Adrenal gland (tissue), 12 donors: Measurements from ENCODE around the gene MAS1. TPM values are rescaled to one million over a fixed set of nuclear protein-coding genes. Genes with fewer than 3 reads are reported as not detected.

Source experiments
- DNase-seq, 7 donors: peaks; one replicate each; pipeline ENCODE4 v3.0.0-alpha.2; 2019 to 2020
- H3K27ac ChIP-seq, 5 donors: fragments of 200-600 bp; sonication (generic) in 4 of 5; 1 replicate in 3 of 5; 2 replicates in 2 of 5; pipeline versions ENCODE4 v1.5.1 to v1.8.0; 2016 to 2020; ENCODE audit warnings: mild to moderate bottlenecking in 1 of 5
- H3K27me3 ChIP-seq: fragments of 200-600 bp; 2 replicates; pipeline ENCODE4 v1.8.0; 2021
- H3K36me3 ChIP-seq, 2 donors: fragments of 200-600 bp; replicated peaks in 1 of 2; 1 replicate in 1 of 2; 2 replicates in 1 of 2; pipeline versions ENCODE4 v1.5.1 to v1.8.0; 2018 to 2022
- H3K4me1 ChIP-seq, 2 donors: fragments of 200-600 bp; replicated peaks in 1 of 2; 1 replicate in 1 of 2; 2 replicates in 1 of 2; pipeline versions ENCODE4 v1.5.1 to v1.8.0; 2018 to 2021
- H3K4me3 ChIP-seq, 4 donors: fragments of 200-600 bp; sonication (generic) in 3 of 4; one replicate each; pipeline ENCODE4 v1.5.1; 2016 to 2018
- H3K9me3 ChIP-seq, 3 donors: fragments of 200-600 bp; sonication (generic) in 1 of 3; replicated peaks in 1 of 3; 1 replicate in 2 of 3; 2 replicates in 1 of 3; pipeline versions ENCODE4 v1.5.1 to v1.8.0; 2016 to 2021
- CTCF ChIP-seq, 6 experiments: fragments of 450-650 bp in 4 of 6; fragments of 200-600 bp in 2 of 6; sonication (generic) in 1 of 6; IDR thresholded peaks; 1 replicate in 5 of 6; 2 replicates in 1 of 6; pipeline versions ENCODE4 v1.5.1 to v1.8.0; 2016 to 2021; ENCODE audit warnings: antibody characterized with exemption in 6 of 6, mild to moderate bottlenecking in 2 of 6, moderate library complexity in 1 of 6
- POLR2A ChIP-seq, 2 donors: fragments of 450-650 bp; IDR thresholded peaks; one replicate each; pipeline ENCODE4 v1.6.1; 2017; ENCODE audit warnings: antibody characterized with exemption in 2 of 2, mild to moderate bottlenecking in 2 of 2, moderate library complexity in 1 of 2
- WGBS, 4 donors: extraction: QIAGEN DNeasy Blood & Tissue Kit in 2 of 4; methylation state at CpG; one replicate each; pipeline versions ENCODE4 v1.1.5 to v1.1.7; 2013 to 2017; 5-methylcytosine and 5-hydroxymethylcytosine counted together
- intact Hi-C, 2 donors: fragments of 100-400 bp; cut with DNase I; formaldehyde crosslinking; loops; one replicate each; pipeline versions ENCODE4 v1.14.1 to v1.15.0; 2022 to 2023
- polyA plus RNA-seq, 3 donors: library from polyadenylated mRNA; stranded (reverse); fragments of 200-250 nt in 2 of 3; fragments of 350-450 nt in 1 of 3; fragmentation: Illumina TruSeq in 1 of 3; extraction: RNeasy Lipid Tissue Mini Kit (QIAGEN cat#74804) in 1 of 3; gene quantifications; one replicate each; pipeline ENCODE4 v1.2.3, GENCODE V29; 2013 to 2014
- total RNA-seq, 9 donors: library from RNA; depleted of rRNA in 4 of 9; stranded (reverse); fragments of >200 nt in 4 of 9; fragments of 120-200 nt in 1 of 9; fragmentation: NEBNext Ultra II Directional in 1 of 9; extraction: Animal tissue kit (Norgen Biotek cat#: 25700) in 1 of 9; gene quantifications; one replicate each; pipeline versions ENCODE4 v1.1.0 to v1.2.4, GENCODE V29; 2013 to 2023
- donor health status: healthy with polysubstance abuse.
- donor health status: Bipolar disorder and iron deficiency.
- donor health status: DM: yes; HTN: yes; CAD: no.
- donor health status: DM: no; HTN: no; CAD: no.
- donor health status: DM: no; HTN: no; CAD: no.
- donor health status: DM: yes; HTN: yes; CAD: no.

Gene MAS1
- total and polyA plus RNA-seq, 12 donors: under 0.01 TPM; not detected in 10

- intact Hi-C loops: no loop called here
- no peak for DNase-seq
- no peaks in the 10 kb centered on the region for H3K4me1 ChIP-seq
- H3K4me3 ChIP-seq: no peak overlapping the region
- 81 to 100% (median 88%) methylated on average over 3 of the region's 3 CpGs for WGBS, 4 donors
- H3K27me3 ChIP-seq: no peaks in the 10 kb centered on the region
- no peaks in the 10 kb centered on the region for H3K9me3 ChIP-seq
- TF ChIP-seq CTCF (IDR thresholded peaks at IDR 0.05) (no peak), POLR2A (IDR thresholded peaks at IDR 0.05) (no peak)
- H3K36me3 ChIP-seq: no peaks in the 10 kb centered on the region
- H3K27ac ChIP-seq: no peak overlapping the region
These were observed 23.8 kb downstream of the MAS1 start for GRCh38 chr6:159914565-159914923.

- intact Hi-C loops: no loop called here
- DNase-seq: no peak
- Histone ChIP-seq H3K27me3 (no peaks in the 10 kb centered on the region), H3K36me3 (no peaks in the 10 kb centered on the region), H3K4me1 (no peaks in the 10 kb centered on the region), H3K9me3 (no peaks in the 10 kb centered on the region), H3K4me3 (no peak overlapping the region), H3K27ac (no peak overlapping the region)
- TF ChIP-seq CTCF (IDR thresholded peaks at IDR 0.05) (no peak), POLR2A (IDR thresholded peaks at IDR 0.05) (no peak)
- 67 to 72% (median 70%) methylated on average over 2 of the region's 2 CpGs for WGBS, 4 donors
These were observed 24.6 kb downstream of the MAS1 start for GRCh38 chr6:159915397-159915796.

DNA sequence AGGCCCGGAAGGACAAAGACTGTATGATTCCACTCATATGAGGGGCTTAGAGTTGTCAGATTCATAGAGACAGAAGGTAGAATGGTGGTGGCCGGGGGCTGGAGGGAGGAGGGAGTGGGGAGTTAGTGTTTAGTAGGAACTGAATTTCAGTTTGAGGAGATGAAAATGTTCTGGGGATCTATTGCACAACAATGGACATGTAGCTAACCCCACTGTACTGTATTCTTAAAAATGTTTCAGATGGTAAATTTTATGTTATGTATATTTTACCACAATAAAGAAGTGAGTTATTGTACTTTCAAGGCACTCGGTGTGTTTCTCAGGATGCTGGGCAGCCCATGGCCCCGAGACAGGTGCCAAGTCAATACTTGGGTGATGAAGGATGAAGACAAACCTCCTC lies 25.4 kb downstream of the MAS1 start:
- no peak for DNase-seq
- H3K27me3 ChIP-seq: no peaks in the 10 kb centered on the region
- intact Hi-C loops: no loop called here

DNA sequence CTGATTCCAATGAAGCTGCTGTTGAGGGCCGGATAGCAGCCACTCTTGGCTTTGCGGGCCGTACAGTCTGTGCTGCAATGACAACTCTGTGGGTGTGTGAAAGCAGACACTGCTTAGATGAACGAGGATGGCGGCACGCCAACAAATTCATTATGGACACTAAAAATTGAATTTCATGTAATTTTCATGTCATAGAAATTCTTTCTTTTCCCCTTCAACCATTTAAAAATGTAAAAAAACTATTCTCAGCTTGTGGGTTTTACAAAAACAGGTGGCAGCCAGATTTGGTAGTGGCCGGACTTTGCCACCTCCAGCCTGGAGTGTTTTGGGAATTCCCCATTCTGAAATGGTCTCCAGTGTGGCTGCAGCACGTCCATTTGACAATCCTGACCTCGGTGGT lies 26.0 kb downstream of the MAS1 start:
- TF ChIP-seq CTCF (IDR thresholded peaks at IDR 0.05) (no peak), POLR2A (IDR thresholded peaks at IDR 0.05) (no peak)
- no peaks in the 10 kb centered on the region for H3K9me3 ChIP-seq
- H3K36me3 ChIP-seq: no peaks in the 10 kb centered on the region
- H3K27ac ChIP-seq: no peak overlapping the region
- H3K4me1 ChIP-seq: no peaks in the 10 kb centered on the region
- H3K27me3 ChIP-seq: no peaks in the 10 kb centered on the region
- no peak overlapping the region for H3K4me3 ChIP-seq
- no peak for DNase-seq
- 70 to 79% (median 75%) methylated on average over 9 of the region's 9 CpGs for WGBS, 4 donors
- intact Hi-C loops: no loop called here

More for the DNA sequence above, 25.4 kb downstream of the MAS1 start:
- H3K27ac ChIP-seq: no peak overlapping the region
- TF ChIP-seq POLR2A (IDR thresholded peaks at IDR 0.05) (no peak), CTCF (IDR thresholded peaks at IDR 0.05) (no peak)
- no peak overlapping the region for H3K4me3 ChIP-seq
- H3K4me1 ChIP-seq: no peaks in the 10 kb centered on the region
- WGBS, 4 donors: 86 to 93% (median 90%) methylated on average over 4 of the region's 4 CpGs
- H3K36me3 ChIP-seq: no peaks in the 10 kb centered on the region
- no peaks in the 10 kb centered on the region for H3K9me3 ChIP-seq
